ENCODE data around the gene PDLIM7. TPM values are rescaled to one million over a fixed set of nuclear protein-coding genes. Genes with fewer than 3 reads are reported as not detected.

Gene PDLIM7
- total RNA-seq, 4 donors from 2014 or later, result 28.7 to 41.3 (median 32.0) TPM

DNA sequence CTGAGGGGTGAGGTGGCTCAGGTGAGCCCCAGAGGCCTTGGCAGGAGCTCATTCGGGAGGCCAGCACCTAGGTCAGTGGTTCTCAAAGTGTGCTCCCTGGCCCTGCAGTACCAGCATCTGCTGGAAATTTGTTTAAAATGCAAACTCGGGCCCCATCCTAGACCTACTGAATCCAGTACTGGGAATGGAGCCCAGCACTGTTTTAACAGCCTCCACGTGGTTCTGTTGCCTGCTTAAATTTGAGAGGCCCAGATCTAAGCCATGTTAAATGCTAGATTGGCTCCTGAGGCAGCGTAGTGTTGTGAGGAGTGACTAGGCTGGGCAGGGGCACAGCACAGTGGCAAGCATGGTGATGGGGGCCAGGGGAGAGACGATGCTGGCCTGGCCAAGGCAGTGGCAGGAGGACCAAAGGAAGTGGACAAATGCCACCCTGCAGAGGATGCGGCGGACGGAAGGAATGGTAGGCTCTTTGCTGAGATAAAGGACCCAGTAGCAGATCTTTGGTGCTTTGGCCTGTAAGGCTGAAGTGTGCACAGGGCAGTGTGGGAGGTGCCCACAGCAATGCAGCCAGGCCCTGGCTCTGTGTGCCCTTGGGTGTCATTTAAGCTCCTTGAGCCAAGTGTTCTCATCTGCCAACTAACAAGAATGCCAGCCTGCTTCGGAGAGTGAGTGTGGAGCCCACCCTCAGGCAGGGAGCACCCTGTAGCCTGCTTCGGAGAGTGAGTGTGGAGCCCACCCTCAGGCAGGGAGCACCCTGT, 46.6 kb downstream of the PDLIM7 start:
- no peak for TF ChIP-seq EP300 (IDR thresholded peaks at IDR 0.05)
- TF ChIP-seq, protein P1, sequence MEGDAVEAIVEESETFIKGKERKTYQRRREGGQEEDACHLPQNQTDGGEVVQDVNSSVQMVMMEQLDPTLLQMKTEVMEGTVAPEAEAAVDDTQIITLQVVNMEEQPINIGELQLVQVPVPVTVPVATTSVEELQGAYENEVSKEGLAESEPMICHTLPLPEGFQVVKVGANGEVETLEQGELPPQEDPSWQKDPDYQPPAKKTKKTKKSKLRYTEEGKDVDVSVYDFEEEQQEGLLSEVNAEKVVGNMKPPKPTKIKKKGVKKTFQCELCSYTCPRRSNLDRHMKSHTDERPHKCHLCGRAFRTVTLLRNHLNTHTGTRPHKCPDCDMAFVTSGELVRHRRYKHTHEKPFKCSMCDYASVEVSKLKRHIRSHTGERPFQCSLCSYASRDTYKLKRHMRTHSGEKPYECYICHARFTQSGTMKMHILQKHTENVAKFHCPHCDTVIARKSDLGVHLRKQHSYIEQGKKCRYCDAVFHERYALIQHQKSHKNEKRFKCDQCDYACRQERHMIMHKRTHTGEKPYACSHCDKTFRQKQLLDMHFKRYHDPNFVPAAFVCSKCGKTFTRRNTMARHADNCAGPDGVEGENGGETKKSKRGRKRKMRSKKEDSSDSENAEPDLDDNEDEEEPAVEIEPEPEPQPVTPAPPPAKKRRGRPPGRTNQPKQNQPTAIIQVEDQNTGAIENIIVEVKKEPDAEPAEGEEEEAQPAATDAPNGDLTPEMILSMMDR (IDR thresholded peaks at IDR 0.05), result no peak
- TF ChIP-seq POLR2A (IDR thresholded peaks at IDR 0.05), result no peak
- TF ChIP-seq POLR2AphosphoS5 (IDR thresholded peaks at IDR 0.05), result no peak
- Histone ChIP-seq H3K4me1 (peaks cover 83% of the 10 kb centered on the region), H3K4me3 (no peak overlapping the region), H3K36me3 (no peaks in the 10 kb centered on the region), H3K27me3 (no peaks in the 10 kb centered on the region), H3K27ac (no peak overlapping the region), H3K9me3 (no peaks in the 10 kb centered on the region)
- no peak for DNase-seq (ENCODE audit: low spot score in 2 of 2)
- 90% methylated on average over 6 of the region's 10 CpGs for WGBS

DNA sequence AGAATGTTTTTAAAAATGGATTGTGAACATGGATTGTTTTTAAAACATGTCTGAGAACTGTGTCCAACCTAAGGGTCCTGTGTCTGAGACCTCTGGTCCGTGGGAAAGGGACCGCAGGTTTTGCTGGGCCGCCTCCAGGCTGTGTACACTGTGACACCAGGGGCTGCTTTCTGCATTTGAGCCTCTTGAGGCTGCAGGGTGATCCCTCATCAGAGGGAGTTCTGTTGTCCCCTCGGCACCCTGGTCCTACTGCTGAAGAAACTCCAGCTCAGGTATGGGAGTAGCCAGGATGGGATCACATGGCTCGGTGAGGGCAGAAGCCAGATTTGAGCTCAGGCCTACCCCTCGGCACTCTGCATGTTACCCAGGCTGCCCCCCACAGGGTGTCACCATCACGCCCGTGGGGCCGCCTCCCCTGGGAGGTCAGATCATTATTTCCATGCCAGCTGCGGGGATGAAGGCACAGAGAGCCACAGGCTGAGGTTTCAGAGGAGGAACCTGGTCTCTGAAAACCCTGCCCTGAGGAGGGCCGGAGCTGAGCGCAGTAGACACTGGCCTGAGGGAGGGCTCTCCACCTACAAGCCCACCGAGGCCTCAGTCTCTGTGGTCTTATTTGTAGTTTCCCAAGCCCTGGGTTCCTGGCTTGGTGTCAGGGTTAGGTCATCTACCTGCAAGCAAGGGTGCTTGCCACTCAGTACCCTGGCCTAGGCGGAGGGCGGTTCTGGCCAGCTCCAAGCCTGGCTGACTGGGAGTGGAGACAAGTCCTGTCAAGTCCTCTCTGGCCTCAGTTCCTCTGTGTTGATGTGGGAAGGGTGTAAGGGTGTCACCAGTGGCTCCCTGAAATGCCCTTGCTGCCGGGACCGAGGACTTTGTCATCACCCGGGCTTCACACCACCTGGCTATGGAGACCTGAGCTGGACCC, 48.0 kb downstream of the PDLIM7 start:
- Histone ChIP-seq H3K9me3 (no peaks in the 10 kb centered on the region), H3K4me3 (no peak overlapping the region), H3K27me3 (no peaks in the 10 kb centered on the region), H3K4me1 (peaks cover 82% of the 10 kb centered on the region), H3K27ac (no peak overlapping the region), H3K36me3 (no peaks in the 10 kb centered on the region)
- peak in 1 of 2 donors; percentile 64 for DNase-seq (ENCODE audit: low spot score in 2 of 2)
- TF ChIP-seq EP300 (IDR thresholded peaks at IDR 0.05) (no peak), POLR2AphosphoS5 (IDR thresholded peaks at IDR 0.05) (no peak), POLR2A (IDR thresholded peaks at IDR 0.05) (no peak)
- TF ChIP-seq, protein P1 (IDR thresholded peaks at IDR 0.05), result no peak
- 77% methylated on average over 7 of the region's 18 CpGs for WGBS

DNA sequence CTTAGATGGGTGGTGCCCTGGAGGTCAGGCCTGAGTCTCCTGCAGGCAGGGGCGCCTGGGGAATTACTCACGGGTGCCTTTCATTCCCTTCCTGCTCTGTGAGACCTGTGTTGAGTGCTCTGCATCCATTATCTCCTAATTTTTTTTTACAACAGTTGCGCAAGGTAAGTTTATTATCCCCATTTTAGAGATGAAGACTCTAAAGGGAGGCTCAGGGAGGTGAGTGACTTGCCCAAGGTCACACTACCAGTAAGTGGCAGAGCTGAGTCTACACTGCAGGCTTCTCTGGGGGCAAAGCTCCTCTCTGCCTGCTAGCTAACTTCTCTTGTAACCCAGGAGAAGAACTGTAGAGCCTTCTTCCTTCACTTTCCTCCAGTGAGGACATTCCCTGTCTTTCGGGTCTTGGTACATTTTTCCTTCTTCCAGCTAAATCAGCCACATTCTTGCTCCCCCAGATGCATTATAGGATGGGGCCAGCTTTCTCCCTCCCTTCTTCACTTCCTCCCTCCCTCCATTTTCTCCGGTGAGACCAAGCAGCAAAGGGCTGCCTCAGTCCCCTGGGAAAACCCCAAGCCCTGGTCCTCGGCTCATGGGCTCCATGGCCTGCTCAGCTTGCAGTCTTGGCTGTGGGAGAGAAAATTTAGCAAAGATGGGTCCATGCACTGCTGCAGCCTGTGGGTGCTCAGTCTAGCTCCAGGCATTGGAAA, 49.0 kb downstream of the PDLIM7 start:
- 74% methylated on average over 6 of the region's 6 CpGs for WGBS
- Histone ChIP-seq H3K4me3 (no peak overlapping the region), H3K4me1 (peaks cover 80% of the 10 kb centered on the region), H3K9me3 (no peaks in the 10 kb centered on the region), H3K36me3 (no peaks in the 10 kb centered on the region), H3K27ac (no peak overlapping the region), H3K27me3 (no peaks in the 10 kb centered on the region)
- DNase-seq (ENCODE audit: low spot score in 2 of 2), result no peak
- no peak for TF ChIP-seq POLR2AphosphoS5 (IDR thresholded peaks at IDR 0.05)
- TF ChIP-seq POLR2A (IDR thresholded peaks at IDR 0.05), result no peak
- no peak for TF ChIP-seq EP300 (IDR thresholded peaks at IDR 0.05)
- TF ChIP-seq, protein P1 (IDR thresholded peaks at IDR 0.05), result no peak

DNA sequence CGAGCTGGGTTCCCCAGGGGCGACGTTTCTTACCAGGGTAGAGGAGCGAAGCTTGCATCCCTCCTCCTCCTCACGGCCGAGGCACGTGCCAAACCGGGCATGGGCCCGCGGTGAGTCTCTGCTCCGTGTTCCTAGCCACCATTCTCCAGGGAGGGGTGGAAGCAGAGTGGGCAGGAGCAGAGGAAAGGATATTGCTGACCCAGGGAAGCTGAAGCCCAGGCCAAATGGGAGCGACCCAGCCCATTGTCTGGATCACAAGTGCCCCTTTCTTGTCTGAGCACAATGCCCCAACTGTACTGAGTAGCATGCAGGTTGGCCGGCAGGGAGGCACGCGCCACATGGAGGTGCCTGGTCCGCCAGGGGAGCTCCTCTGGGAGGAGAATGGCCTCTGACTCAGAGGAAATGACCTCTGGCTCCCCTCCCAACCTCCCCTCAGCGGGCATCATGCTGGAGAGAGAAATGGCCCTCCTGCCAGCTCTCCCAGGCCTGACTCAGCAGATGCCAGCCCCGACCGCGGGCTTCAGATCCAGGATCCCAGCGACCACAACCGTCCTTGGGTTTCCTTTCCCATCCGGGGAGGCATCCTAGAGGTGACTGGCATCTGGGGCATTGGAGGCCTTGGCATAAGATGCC, 49.7 kb downstream of the PDLIM7 start:
- Histone ChIP-seq H3K27ac (peak overlapping the region; percentile 53), H3K27me3 (no peaks in the 10 kb centered on the region), H3K4me1 (peaks cover 76% of the 10 kb centered on the region), H3K36me3 (no peaks in the 10 kb centered on the region), H3K9me3 (no peaks in the 10 kb centered on the region), H3K4me3 (peak overlapping the region; percentile 74)
- TF ChIP-seq EP300 (IDR thresholded peaks at IDR 0.05) (no peak), POLR2A (IDR thresholded peaks at IDR 0.05) (no peak), POLR2AphosphoS5 (IDR thresholded peaks at IDR 0.05) (no peak)
- TF ChIP-seq, protein P1 (IDR thresholded peaks at IDR 0.05), result no peak
- 3% methylated on average over 14 of the region's 23 CpGs for WGBS
- peak in 1 of 2 donors; percentile 76 for DNase-seq (ENCODE audit: low spot score in 2 of 2)
